ENCODE results near the gene METTL26. TPM values are rescaled to one million over a fixed set of nuclear protein-coding genes. Genes with fewer than 3 reads are reported as not detected.

Gene METTL26
- total and polyA plus RNA-seq, 2 experiments from 2014 or later, result 77.9 to 155 TPM

DNA sequence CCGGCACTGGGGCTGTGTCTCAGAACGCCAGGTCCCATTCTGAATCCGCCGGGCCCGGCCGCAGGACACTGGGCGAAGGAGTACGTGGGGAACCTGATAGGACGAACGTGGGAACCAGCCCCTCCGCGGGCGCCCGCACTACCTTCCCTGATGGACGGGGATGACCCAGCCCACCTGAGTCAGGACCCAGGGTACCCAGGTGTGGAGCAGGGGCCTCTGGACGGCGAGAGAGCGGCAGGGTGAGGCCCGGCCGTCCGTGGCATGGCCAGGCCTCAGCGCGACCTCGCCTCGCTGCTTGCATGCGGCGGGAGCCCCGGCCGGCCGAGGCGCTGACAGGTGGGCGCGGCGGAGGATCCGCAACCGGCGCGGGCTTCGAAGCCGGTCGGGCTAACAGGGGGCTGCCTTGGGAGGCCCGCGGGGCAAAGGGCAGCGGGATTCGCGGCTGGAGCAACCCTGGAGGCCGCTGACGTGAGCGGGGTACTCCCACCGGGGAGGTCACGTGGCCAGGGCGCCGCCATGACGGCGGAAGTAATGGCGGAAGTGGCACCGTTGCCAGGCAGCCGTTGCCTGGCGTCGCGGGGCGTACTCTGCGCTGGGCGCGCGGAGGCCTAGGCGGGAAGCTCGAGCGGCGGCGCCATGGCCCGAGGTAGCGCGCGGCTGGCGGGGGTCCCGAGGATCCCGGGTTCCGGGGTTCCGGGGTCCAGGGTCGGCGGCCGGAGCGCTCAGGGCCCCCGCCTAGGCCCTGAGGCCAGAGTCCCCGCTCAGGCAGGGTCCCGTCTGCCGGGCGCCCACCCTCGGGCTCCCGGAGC lies 12.9 kb upstream of the METTL26 start, which contains the start of gene WDR90:
WDR90 (plus strand) TSS at position 585 of the 809 bp plus-strand sequence; CDS start at position 637, 52 bp downstream.
- Histone ChIP-seq H3K4me2 (peak within 1 kb of the TSS; percentile 94), H3K4me1 (ENCODE audit: insufficient read depth) (peaks cover 45% of the 10 kb centered on the region), H3K36me3 (replicated peaks; ENCODE audit: insufficient read depth, low read depth) (no peaks in the 10 kb centered on the region), H3K27ac (peak within 1 kb of the TSS; percentile 98), H3K9me2 (replicated peaks; ENCODE audit: insufficient read depth) (no peaks in the 10 kb centered on the region), H2AFZ (peak within 1 kb of the TSS; percentile 72), H3K9me3 (ENCODE audit: low read depth) (no peaks in the 10 kb centered on the region), H3K79me2 (peaks cover 42% of the 10 kb centered on the region), H3K4me3 (peak within 1 kb of the TSS; percentile 72), H3K27me3 (no peaks in the 10 kb centered on the region), H4K20me1 (ENCODE audit: insufficient read depth, poor library complexity, severe bottlenecking) (no peaks in the 10 kb centered on the region)
- 5% methylated on average over 73 of the region's 91 CpGs for WGBS (ENCODE audit: low lambda C conversion rate, missing lambda C conversion rate)
- TF ChIP-seq EZH2phosphoT487 (IDR thresholded peaks at IDR 0.05; ENCODE audit: low read depth, severe bottlenecking, unreplicated experiment), result no peak
- TF ChIP-seq, protein P1, sequence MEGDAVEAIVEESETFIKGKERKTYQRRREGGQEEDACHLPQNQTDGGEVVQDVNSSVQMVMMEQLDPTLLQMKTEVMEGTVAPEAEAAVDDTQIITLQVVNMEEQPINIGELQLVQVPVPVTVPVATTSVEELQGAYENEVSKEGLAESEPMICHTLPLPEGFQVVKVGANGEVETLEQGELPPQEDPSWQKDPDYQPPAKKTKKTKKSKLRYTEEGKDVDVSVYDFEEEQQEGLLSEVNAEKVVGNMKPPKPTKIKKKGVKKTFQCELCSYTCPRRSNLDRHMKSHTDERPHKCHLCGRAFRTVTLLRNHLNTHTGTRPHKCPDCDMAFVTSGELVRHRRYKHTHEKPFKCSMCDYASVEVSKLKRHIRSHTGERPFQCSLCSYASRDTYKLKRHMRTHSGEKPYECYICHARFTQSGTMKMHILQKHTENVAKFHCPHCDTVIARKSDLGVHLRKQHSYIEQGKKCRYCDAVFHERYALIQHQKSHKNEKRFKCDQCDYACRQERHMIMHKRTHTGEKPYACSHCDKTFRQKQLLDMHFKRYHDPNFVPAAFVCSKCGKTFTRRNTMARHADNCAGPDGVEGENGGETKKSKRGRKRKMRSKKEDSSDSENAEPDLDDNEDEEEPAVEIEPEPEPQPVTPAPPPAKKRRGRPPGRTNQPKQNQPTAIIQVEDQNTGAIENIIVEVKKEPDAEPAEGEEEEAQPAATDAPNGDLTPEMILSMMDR (IDR thresholded peaks at IDR 0.05; ENCODE audit: poor library complexity), result no peak
- TF ChIP-seq EZH2 (IDR thresholded peaks at IDR 0.05; ENCODE audit: borderline replicate concordance), result no peak
- DNase-seq (ENCODE audit: low spot score), result peak; percentile 96

DNA sequence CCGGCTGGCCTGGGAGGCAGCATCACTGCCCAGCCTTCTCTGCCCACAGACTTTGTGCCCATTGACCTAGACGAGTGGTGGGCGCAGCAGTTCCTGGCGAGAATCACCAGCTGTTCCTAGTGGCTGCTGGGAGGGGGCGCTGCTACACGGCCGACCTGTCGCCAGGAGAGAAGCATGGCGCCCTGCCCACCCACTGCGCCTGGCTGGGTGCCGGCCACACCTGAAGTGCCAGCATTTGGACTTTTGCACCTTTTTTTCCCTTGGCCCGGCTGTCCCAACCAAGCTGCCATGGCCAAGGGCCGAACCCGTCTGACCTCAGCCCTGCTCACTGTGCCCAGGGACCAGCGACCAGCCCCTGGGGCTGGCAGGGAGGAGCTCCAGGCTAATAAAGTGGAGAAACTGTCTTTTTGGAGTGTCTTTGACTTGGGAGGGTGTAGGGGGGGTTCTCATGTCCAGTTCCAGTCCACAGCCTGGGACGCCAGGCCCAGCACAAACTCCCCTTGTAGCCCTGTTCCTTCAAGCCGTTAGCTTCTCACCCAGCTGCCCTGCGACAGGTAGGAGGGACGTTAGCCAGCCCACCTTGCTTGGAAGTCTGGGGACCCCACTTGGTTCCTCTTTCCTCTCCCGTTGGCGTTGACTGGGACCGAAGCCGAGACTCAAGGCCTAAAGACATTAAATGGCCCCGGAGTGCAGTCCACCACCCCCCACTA lies 12.1 kb upstream of the METTL26 start:
- Histone ChIP-seq H3K27ac (peak overlapping the region; percentile 98), H3K36me3 (replicated peaks; ENCODE audit: insufficient read depth, low read depth) (no peaks in the 10 kb centered on the region), H3K4me3 (peak overlapping the region; percentile 72), H3K27me3 (no peaks in the 10 kb centered on the region), H4K20me1 (ENCODE audit: insufficient read depth, poor library complexity, severe bottlenecking) (no peaks in the 10 kb centered on the region), H3K9me3 (ENCODE audit: low read depth) (no peaks in the 10 kb centered on the region), H2AFZ (peak overlapping the region; percentile 72), H3K4me2 (peak overlapping the region; percentile 94), H3K4me1 (ENCODE audit: insufficient read depth) (peaks cover 48% of the 10 kb centered on the region), H3K9me2 (replicated peaks; ENCODE audit: insufficient read depth) (no peaks in the 10 kb centered on the region), H3K79me2 (peaks cover 50% of the 10 kb centered on the region)
- TF ChIP-seq, protein P1 (IDR thresholded peaks at IDR 0.05; ENCODE audit: poor library complexity), result peak; percentile 21
- TF ChIP-seq EZH2phosphoT487 (IDR thresholded peaks at IDR 0.05; ENCODE audit: low read depth, severe bottlenecking, unreplicated experiment) (no peak), EZH2 (IDR thresholded peaks at IDR 0.05; ENCODE audit: borderline replicate concordance) (no peak)
- DNase-seq (ENCODE audit: low spot score), result peak; percentile 58
- 61% methylated on average over 24 of the region's 24 CpGs for WGBS (ENCODE audit: low lambda C conversion rate, missing lambda C conversion rate)

DNA sequence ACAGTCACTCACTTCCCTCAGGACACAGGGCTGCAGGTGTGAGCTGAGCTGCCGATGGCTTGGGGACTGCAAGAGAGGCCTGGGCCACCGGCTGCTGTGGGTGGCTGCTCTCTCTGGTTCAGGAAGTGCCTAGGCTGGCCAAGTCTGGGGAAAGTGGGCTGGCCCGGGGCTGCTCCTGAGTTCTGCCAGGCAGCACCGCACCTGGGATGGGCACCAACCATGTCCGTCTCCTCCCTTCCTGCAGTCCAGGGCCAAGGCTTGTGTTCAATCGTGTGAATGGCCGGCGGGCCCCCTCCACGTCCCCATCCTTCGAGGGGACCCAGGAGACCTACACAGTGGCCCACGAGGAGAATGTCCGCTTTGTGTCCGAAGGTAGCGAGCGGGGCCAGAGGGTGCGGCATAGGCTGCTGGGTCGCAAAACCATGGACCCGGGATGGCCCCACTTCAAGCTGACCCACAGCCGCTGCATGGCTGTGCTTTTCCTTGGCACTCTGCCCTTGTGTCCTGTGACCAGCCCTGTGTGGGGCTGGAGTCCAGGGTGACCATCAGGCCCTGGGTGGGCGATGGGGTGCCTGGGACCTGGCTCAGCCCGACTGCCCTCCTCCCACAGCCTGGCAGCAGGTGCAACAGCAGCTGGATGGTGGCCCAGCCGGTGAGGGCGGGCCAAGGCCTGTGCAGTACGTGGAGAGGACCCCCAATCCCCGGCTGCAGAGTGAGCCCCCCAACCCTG lies 11.2 kb upstream of the METTL26 start:
- TF ChIP-seq, protein P1 (IDR thresholded peaks at IDR 0.05; ENCODE audit: poor library complexity), result no peak
- no peak for TF ChIP-seq EZH2 (IDR thresholded peaks at IDR 0.05; ENCODE audit: borderline replicate concordance)
- TF ChIP-seq EZH2phosphoT487 (IDR thresholded peaks at IDR 0.05; ENCODE audit: low read depth, severe bottlenecking, unreplicated experiment), result no peak
- H3K9me3 ChIP-seq (ENCODE audit: low read depth), result no peaks in the 10 kb centered on the region
- H3K4me1 ChIP-seq (ENCODE audit: insufficient read depth), result peaks cover 57% of the 10 kb centered on the region
- no peak overlapping the region for H2AFZ ChIP-seq
- no peak overlapping the region for H3K4me3 ChIP-seq
- H3K4me2 ChIP-seq, result no peak overlapping the region
- 96% methylated on average over 25 of the region's 25 CpGs for WGBS (ENCODE audit: low lambda C conversion rate, missing lambda C conversion rate)
- H4K20me1 ChIP-seq (ENCODE audit: insufficient read depth, poor library complexity, severe bottlenecking), result no peaks in the 10 kb centered on the region
- no peak for DNase-seq (ENCODE audit: low spot score)
- no peaks in the 10 kb centered on the region for H3K9me2 ChIP-seq (replicated peaks; ENCODE audit: insufficient read depth)
- no peaks in the 10 kb centered on the region for H3K36me3 ChIP-seq (replicated peaks; ENCODE audit: insufficient read depth, low read depth)
- no peaks in the 10 kb centered on the region for H3K27me3 ChIP-seq
- H3K79me2 ChIP-seq, result peaks cover 58% of the 10 kb centered on the region
- peak overlapping the region; percentile 89 for H3K27ac ChIP-seq
